ENCODE results near the gene ATP6V1B1. TPM values are rescaled to one million over a fixed set of nuclear protein-coding genes. Genes with fewer than 3 reads are reported as not detected.
A peak's percentile ranks its signal among the peaks of the same experiment; 100 is the strongest.

Gene ATP6V1B1
- total RNA-seq, 2 experiments from 2014 or later: not detected

DNA sequence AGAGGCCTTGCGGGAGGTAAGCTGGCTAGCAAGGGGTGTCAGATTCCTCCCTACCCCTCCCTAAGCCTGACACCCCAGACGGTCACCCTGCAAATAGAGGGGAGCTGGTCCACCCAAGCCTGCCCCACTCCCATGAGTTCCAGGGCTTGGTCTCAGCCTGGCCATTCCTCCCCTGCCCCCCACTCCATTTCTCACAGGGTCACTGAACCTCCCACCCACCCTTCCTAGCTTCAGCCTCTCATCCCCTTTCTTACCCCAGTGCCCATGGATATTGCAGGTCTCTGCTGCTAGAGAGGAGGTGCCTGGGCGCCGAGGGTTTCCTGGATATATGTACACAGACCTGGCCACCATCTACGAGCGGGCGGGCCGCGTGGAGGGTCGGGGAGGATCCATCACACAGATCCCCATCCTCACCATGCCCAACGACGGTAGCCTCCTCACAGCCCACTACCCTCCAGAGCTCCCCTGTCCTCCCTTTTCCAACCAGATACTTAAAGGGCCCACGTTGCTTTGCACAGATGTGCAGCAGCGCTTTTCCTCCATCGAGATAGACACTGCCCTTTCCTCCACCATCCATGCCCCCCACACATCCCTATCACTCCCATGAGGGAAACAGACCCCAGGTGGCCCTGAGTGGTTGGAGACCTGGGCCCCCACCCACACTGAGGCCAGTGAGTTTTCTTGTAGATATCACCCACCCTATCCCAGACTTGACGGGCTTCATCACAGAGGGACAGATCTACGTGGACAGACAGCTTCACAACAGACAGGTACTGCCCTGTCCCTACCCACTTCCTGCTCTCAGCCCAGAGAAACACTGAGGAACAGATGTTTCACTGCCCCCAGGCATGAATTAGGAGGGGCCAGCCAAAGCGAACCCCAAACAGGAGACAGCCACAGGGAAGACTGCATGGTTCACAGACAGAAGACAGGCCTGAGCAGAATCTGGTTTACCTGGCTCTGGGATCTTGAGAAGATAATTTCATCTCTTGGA is 27.5 kb downstream of the ATP6V1B1 start:
- ATAC-seq (no peak), DNase-seq (no peak)
- Mint-ChIP-seq H3K36me3 (ENCODE audit: low read depth) (no peaks in the 10 kb centered on the region), H3K27ac (no peak overlapping the region), H3K4me3 (no peak overlapping the region), H3K4me1 (peaks cover 4% of the 10 kb centered on the region), H3K27me3 (peaks cover 16% of the 10 kb centered on the region), H3K9me3 (ENCODE audit: low read depth) (no peaks in the 10 kb centered on the region)
- intact Hi-C loops (cut with DNase I, micrococcal nuclease): no loop called here
- POLR2A ChIA-PET: no interaction called here
- CTCF ChIA-PET: interaction anchor here (0.6 to 5.8 kb wide), 15 partner anchors 9 to 346 kb away, joined by 3 to 44 read pairs (median 6); partner anchors contain the start of gene ANKRD53

- Mint-ChIP-seq H3K27ac (no peak overlapping the region), H3K4me3 (no peak overlapping the region), H3K9me3 (ENCODE audit: low read depth) (no peaks in the 10 kb centered on the region), H3K36me3 (ENCODE audit: low read depth) (no peaks in the 10 kb centered on the region), H3K27me3 (peaks cover 16% of the 10 kb centered on the region), H3K4me1 (peaks cover 4% of the 10 kb centered on the region)
- no peak for ATAC-seq
- intact Hi-C loops (cut with DNase I, micrococcal nuclease): loop anchor here in 1 of 2 experiments (2.0 kb wide), 1 partner anchor 21 kb away; no protein-coding TSS in a partner anchor
- ChIA-PET CTCF (interaction anchor here (0.5 to 5.8 kb wide), 22 partner anchors 9 to 671 kb away, joined by 3 to 44 read pairs (median 5); partner anchors contain the start of genes ADD2, ANKRD53 and SNRPG), POLR2A (no interaction called here)
- DNase-seq: no peak
Measured at GRCh38 chr2:70964133-70964532, 28.4 kb downstream of the ATP6V1B1 start.

DNA sequence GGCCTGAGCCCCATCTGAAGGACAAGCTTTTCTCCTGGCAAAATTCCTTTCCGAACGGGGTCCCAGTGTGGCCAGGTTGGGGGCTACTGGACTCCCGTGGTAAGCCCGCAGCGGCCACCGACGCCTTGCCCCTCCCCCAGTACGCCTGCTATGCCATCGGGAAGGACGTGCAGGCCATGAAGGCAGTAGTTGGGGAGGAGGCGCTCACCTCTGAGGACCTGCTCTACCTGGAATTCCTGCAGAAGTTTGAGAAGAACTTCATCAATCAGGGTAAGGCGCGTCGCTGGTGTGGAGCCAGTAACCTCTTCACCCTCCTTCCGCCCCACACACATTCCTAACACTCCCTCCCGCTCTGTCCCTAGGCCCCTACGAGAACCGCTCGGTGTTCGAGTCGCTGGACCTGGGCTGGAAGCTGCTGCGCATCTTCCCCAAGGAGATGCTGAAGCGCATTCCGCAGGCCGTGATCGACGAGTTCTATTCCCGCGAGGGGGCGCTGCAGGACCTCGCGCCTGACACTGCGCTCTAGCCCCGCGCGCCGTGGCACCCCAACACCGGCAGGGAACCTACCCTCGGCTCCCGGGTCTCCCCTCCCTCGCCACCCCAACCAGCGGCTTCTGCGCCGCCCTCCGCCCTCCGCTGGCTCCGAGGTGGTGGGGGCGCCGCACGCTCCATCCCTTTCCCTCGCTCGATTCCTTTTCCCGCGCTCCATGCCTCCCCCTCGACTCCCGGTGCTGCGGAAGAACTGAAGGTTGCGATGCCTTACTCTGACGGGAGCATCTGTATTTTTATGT is 29.1 kb downstream of the ATP6V1B1 start:
- ChIA-PET POLR2A (no interaction called here), CTCF (interaction anchor here (0.6 to 5.8 kb wide), 26 partner anchors 9 to 671 kb away, joined by 3 to 44 read pairs (median 5); partner anchors contain the start of genes ADD2, ANKRD53 and SNRPG)
- Mint-ChIP-seq H3K27ac (no peak overlapping the region), H3K4me1 (peaks cover 4% of the 10 kb centered on the region), H3K36me3 (ENCODE audit: low read depth) (no peaks in the 10 kb centered on the region), H3K27me3 (peaks cover 16% of the 10 kb centered on the region), H3K4me3 (peak overlapping the region; percentile 77), H3K9me3 (ENCODE audit: low read depth) (no peaks in the 10 kb centered on the region)
- ATAC-seq (peak; percentile 98), DNase-seq (peak; percentile 91)
- intact Hi-C loops (cut with DNase I, micrococcal nuclease): loop anchor here (1.0 to 2.0 kb wide), 4 partner anchors 13 to 37 kb away; no protein-coding TSS in a partner anchor

GRCh38 chr2:70965506-70965905 is 29.8 kb downstream of the ATP6V1B1 start:
- POLR2A ChIA-PET: no interaction called here
- intact Hi-C loops (cut with DNase I, micrococcal nuclease): loop anchor here (1.0 to 2.0 kb wide), 4 partner anchors 12 to 36 kb away; no protein-coding TSS in a partner anchor
- CTCF ChIA-PET: interaction anchor here (0.6 to 5.8 kb wide), 12 partner anchors 8 to 207 kb away, joined by 3 to 44 read pairs (median 10); partner anchors contain the start of gene ANKRD53
- no peaks in the 10 kb centered on the region for H3K9me3 Mint-ChIP-seq (ENCODE audit: low read depth)
- DNase-seq: no peak
- H3K4me1 Mint-ChIP-seq: peaks cover 4% of the 10 kb centered on the region
- no peak for ATAC-seq
- peak overlapping the region; percentile 77 for H3K4me3 Mint-ChIP-seq
- no peaks in the 10 kb centered on the region for H3K36me3 Mint-ChIP-seq (ENCODE audit: low read depth)
- H3K27ac Mint-ChIP-seq: no peak overlapping the region
- peaks cover 16% of the 10 kb centered on the region for H3K27me3 Mint-ChIP-seq

- Mint-ChIP-seq H3K27me3 (peaks cover 14% of the 10 kb centered on the region), H3K27ac (no peak overlapping the region), H3K36me3 (ENCODE audit: low read depth) (no peaks in the 10 kb centered on the region), H3K4me1 (peaks cover 4% of the 10 kb centered on the region), H3K4me3 (no peak overlapping the region), H3K9me3 (ENCODE audit: low read depth) (no peaks in the 10 kb centered on the region)
- CTCF ChIA-PET: interaction anchor here (0.7 to 5.8 kb wide), 12 partner anchors 8 to 334 kb away, joined by 3 to 44 read pairs (median 4); partner anchors contain the start of genes ANKRD53 and FIGLA
- intact Hi-C loops (cut with DNase I, micrococcal nuclease): no loop called here
- POLR2A ChIA-PET: interaction anchor here (0.6 kb wide), 1 partner anchor 663 kb away, joined by 5 read pairs; no protein-coding TSS in a partner anchor
- DNase-seq (no peak), ATAC-seq (no peak)
Measured at GRCh38 chr2:70966681-70967080, 31.0 kb downstream of the ATP6V1B1 start.

- Mint-ChIP-seq H3K27me3 (peaks cover 14% of the 10 kb centered on the region), H3K4me3 (no peak overlapping the region), H3K27ac (no peak overlapping the region), H3K9me3 (ENCODE audit: low read depth) (no peaks in the 10 kb centered on the region), H3K36me3 (ENCODE audit: low read depth) (no peaks in the 10 kb centered on the region), H3K4me1 (peaks cover 4% of the 10 kb centered on the region)
- no peak for DNase-seq
- ChIA-PET POLR2A (no interaction called here), CTCF (interaction anchor here (0.7 to 5.8 kb wide), 9 partner anchors 12 to 334 kb away, joined by 3 to 44 read pairs (median 3); partner anchors contain the start of genes ANKRD53 and FIGLA)
- no peak for ATAC-seq
- intact Hi-C loops (cut with DNase I, micrococcal nuclease): no loop called here
Measured at GRCh38 chr2:70967189-70967588, 31.5 kb downstream of the ATP6V1B1 start.

DNA sequence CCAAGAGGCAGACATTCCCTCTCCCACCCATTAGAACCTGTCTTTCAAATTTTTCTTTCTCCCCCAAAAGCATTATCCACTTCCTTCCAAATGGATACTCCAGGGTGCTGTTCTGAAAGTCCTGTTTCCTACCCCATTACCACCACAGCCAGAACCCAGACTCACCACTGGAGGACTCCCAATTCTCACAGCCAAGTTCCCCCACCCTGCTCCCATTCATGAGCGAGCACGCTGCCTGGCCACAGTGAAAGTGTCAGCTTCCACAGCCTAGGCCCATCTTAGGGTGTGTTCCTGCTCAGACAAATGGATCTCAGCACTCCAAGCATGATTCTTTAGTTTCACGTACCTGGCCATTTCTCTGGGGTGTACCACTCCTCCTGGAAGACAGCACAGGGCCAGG is 38.9 kb downstream of the ATP6V1B1 start:
- DNase-seq (no peak), ATAC-seq (no peak)
- ChIA-PET POLR2A (no interaction called here), CTCF (interaction anchor here (0.9 to 3.3 kb wide), 5 partner anchors 9 to 14 kb away, joined by 3 to 23 read pairs (median 7); no protein-coding TSS in a partner anchor)
- H3K36me3 Mint-ChIP-seq (ENCODE audit: low read depth): peaks cover 3% of the 10 kb centered on the region
- intact Hi-C loops (cut with DNase I, micrococcal nuclease): no loop called here
- no peak overlapping the region for H3K27ac Mint-ChIP-seq
- peaks cover 17% of the 10 kb centered on the region for H3K4me1 Mint-ChIP-seq
- no peaks in the 10 kb centered on the region for H3K9me3 Mint-ChIP-seq (ENCODE audit: low read depth)
- H3K27me3 Mint-ChIP-seq: no peaks in the 10 kb centered on the region
- no peak overlapping the region for H3K4me3 Mint-ChIP-seq

GRCh38 chr2:70975237-70975636 is 39.5 kb downstream of the ATP6V1B1 start:
- H3K9me3 Mint-ChIP-seq (ENCODE audit: low read depth): no peaks in the 10 kb centered on the region
- no peak for ATAC-seq
- no peak overlapping the region for H3K27ac Mint-ChIP-seq
- no peak overlapping the region for H3K4me3 Mint-ChIP-seq
- H3K27me3 Mint-ChIP-seq: no peaks in the 10 kb centered on the region
- peaks cover 17% of the 10 kb centered on the region for H3K4me1 Mint-ChIP-seq
- DNase-seq: no peak
- intact Hi-C loops (cut with DNase I, micrococcal nuclease): loop anchor here in 1 of 2 experiments (5.0 kb wide), 1 partner anchor 92 kb away; the partner anchor contains the start of gene NAGK
- CTCF ChIA-PET: interaction anchor here (0.8 to 3.3 kb wide), 6 partner anchors 9 to 26 kb away, joined by 3 to 23 read pairs (median 7); no protein-coding TSS in a partner anchor
- H3K36me3 Mint-ChIP-seq (ENCODE audit: low read depth): peaks cover 3% of the 10 kb centered on the region
- POLR2A ChIA-PET: no interaction called here

DNA sequence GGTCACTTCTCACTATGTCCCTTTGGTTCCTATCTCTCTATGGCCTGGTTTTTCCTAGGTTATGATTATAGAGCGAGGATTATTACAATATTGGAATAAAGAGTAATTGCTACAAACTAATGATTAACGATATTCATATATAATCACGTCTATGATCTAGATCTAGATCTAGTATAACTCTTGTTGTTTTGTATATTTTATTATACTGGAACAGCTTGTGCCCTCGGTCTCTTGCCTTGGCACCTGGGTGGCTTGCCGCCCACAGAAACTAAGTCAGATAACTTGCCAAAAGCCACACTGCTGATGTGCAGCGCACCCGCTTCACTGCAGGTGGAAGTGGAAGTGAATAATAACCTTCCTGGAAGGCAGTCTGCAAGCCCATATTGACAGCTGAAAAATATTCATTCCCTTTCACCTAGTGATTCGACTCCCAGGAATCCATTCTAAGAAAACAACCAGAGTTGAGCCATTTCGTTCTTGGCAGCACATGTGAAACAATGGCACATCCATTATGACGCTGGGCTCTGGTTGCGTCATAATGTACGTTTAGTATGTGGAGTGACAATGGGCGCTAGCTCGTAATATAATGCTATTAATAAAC is 42.0 kb downstream of the ATP6V1B1 start:
- peak overlapping the region; percentile 60 for H3K27ac Mint-ChIP-seq
- peak; percentile 56 for ATAC-seq
- peak; percentile 60 for DNase-seq
- peak overlapping the region; percentile 54 for H3K4me3 Mint-ChIP-seq
- no peaks in the 10 kb centered on the region for H3K27me3 Mint-ChIP-seq
- CTCF ChIA-PET: interaction anchor here (0.6 to 5.0 kb wide), 6 partner anchors 9 to 1582 kb away, joined by 3 to 33 read pairs (median 4); no protein-coding TSS in a partner anchor
- POLR2A ChIA-PET: no interaction called here
- peaks cover 3% of the 10 kb centered on the region for H3K36me3 Mint-ChIP-seq (ENCODE audit: low read depth)
- peaks cover 17% of the 10 kb centered on the region for H3K4me1 Mint-ChIP-seq
- intact Hi-C loops (cut with DNase I, micrococcal nuclease): loop anchor here (1.0 to 5.0 kb wide), 4 partner anchors 12 to 90 kb away; partner anchors contain the start of genes TEX261 (in 2 of the 2) and NAGK (in 1 of the 2)
- no peaks in the 10 kb centered on the region for H3K9me3 Mint-ChIP-seq (ENCODE audit: low read depth)

Data from activated CD4-positive, alpha-beta T cell treated with anti-CD3 and anti-CD28 coated beads for 36 hours (primary cell).